Transverse colon (tissue), 4 donors: Measurements from ENCODE around the gene MAST2. TPM values are rescaled to one million over a fixed set of nuclear protein-coding genes. Genes with fewer than 3 reads are reported as not detected.

Experiments
- DNase-seq: peaks from one replicate; pipeline ENCODE4 v3.0.0-alpha.2; 2019
- H3K27ac ChIP-seq, 4 donors: fragments of 200-600 bp; sonication (generic); 2 replicates each; pipeline ENCODE4 v1.5.1; 2016 to 2018; ENCODE audit warnings: inconsistent platforms in 4 of 4
- H3K27me3 ChIP-seq: fragments of 200-600 bp; sonication (generic); 2 replicates; pipeline ENCODE4 v1.5.1; 2017; ENCODE audit warnings: inconsistent platforms
- H3K36me3 ChIP-seq, 4 donors: fragments of 200-600 bp; sonication (generic); 2 replicates each; pipeline ENCODE4 v1.5.1; 2017 to 2019; ENCODE audit warnings: inconsistent platforms in 4 of 4
- H3K4me1 ChIP-seq, 4 donors: fragments of 200-600 bp; sonication (generic); 2 replicates each; pipeline ENCODE4 v1.5.1; 2017 to 2020; ENCODE audit warnings: inconsistent platforms in 4 of 4
- H3K4me3 ChIP-seq, 4 donors: fragments of 200-600 bp; sonication (generic); 1 replicate in 1 of 4; 2 replicates in 3 of 4; pipeline versions ENCODE4 v1.5.1 to v1.6.1; 2017 to 2019; ENCODE audit warnings: inconsistent platforms in 4 of 4
- H3K9me3 ChIP-seq, 2 donors: fragments of 200-600 bp; sonication (generic); 2 replicates each; pipeline ENCODE4 v1.5.1; 2017 to 2019; ENCODE audit warnings: inconsistent platforms in 2 of 2
- EP300 ChIP-seq: sonication (generic); formaldehyde crosslinking; IDR thresholded peaks from one replicate; pipeline ENCODE4 v1.6.1; 2017; ENCODE audit warnings: antibody characterized with exemption, low read depth
- POLR2A ChIP-seq: fragments of 450-650 bp; IDR thresholded peaks from one replicate; pipeline ENCODE4 v1.6.1; 2016; ENCODE audit warnings: antibody characterized with exemption, mild to moderate bottlenecking, moderate library complexity
- POLR2AphosphoS5 ChIP-seq, 3 donors: sonication (generic); formaldehyde crosslinking; IDR thresholded peaks; one replicate each; pipeline ENCODE4 v1.6.1; 2016; ENCODE audit warnings: antibody characterized with exemption in 3 of 3
- WGBS, 2 donors: methylation state at CpG; one replicate each; pipeline ENCODE4 v1.1.5; 2018; ENCODE audit warnings: low coverage in 1 of 2; 5-methylcytosine and 5-hydroxymethylcytosine counted together
- in situ Hi-C, 4 donors: fragments of 200-750 bp; cut with MboI; loops; one replicate each; pipeline versions ENCODE4 v1.15.0 to v1.15.1; 2017; ENCODE audit warnings: low sequenced_read_pairs in 3 of 4, low pct_ligation_motif_present in 1 of 4, low pct_unique_long_range_greater_than_20kb in 1 of 4
- intact Hi-C: fragments of 100-400 bp; cut with DNase I; formaldehyde crosslinking; loops from one replicate; pipeline ENCODE4 v1.15.1; 2023; ENCODE audit warnings: low total_unique reads
- total RNA-seq, 4 donors: library from RNA; depleted of rRNA; stranded (reverse); fragments of >200 nt; gene quantifications; one replicate each; pipeline ENCODE4 v1.1.0, GENCODE V29; 2016
- TF ChIP-seq, protein P1 (sequence below), 5 experiments: fragments of 200-600 bp in 3 of 5; fragments of 450-650 bp in 2 of 5; sonication (generic) in 3 of 5; IDR thresholded peaks; 1 replicate in 2 of 5; 2 replicates in 3 of 5; pipeline ENCODE4 v1.5.1; 2016 to 2017; ENCODE audit warnings: antibody characterized with exemption in 5 of 5, inconsistent platforms in 3 of 5, mild to moderate bottlenecking in 2 of 5, moderate library complexity in 1 of 5

MAST2 gene
- total RNA-seq, 4 donors from 2014 or later, result 160 to 313 (median 161) TPM

DNA sequence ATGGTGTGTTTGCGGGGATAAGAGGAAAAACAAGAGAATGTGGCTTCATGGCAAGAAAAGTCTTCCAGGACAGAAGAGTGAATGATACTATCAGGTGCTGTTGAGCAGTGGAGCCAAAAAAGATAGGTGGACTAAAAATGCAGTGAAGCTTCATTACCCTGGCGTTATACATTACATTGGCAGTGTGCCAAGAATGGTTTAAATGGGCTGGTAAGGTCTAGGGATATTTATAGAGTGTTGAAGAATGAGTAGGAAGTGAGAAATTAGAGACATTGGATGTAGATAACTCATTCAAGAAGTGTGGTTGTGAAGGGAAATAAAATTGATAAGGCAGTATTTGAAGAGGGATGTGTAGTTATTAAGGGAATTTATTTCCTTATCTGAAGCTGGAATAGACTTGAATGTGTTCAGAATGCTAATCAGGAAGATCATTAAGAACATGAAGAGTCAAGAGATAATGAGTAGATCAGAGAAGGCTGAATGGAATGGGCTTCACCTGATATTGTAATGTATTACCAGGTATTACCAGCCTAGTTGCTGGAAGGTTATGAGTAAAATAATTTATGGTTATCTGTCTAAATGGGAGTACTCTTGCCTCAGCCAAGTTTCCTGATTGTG, 72.7 kb downstream of the MAST2 start:
- Histone ChIP-seq H3K9me3 (no peaks in the 10 kb centered on the region), H3K27me3 (no peaks in the 10 kb centered on the region), H3K36me3 (no peaks in the 10 kb centered on the region), H3K4me3 (no peak overlapping the region), H3K27ac (no peak overlapping the region), H3K4me1 (peaks cover 0 to 5% (median 0%) of the 10 kb centered on the region in 4 donors)
- WGBS, 2 donors, result 66 to 71% methylated on average over 2 of the region's 2 CpGs
- no peak for DNase-seq
- intact Hi-C loops (no loop called here), in situ Hi-C loops (no loop called here)
- TF ChIP-seq EP300 (no peak), POLR2A (no peak), POLR2AphosphoS5 (IDR thresholded peaks at IDR 0.05) (no peak)
- TF ChIP-seq, protein P1, sequence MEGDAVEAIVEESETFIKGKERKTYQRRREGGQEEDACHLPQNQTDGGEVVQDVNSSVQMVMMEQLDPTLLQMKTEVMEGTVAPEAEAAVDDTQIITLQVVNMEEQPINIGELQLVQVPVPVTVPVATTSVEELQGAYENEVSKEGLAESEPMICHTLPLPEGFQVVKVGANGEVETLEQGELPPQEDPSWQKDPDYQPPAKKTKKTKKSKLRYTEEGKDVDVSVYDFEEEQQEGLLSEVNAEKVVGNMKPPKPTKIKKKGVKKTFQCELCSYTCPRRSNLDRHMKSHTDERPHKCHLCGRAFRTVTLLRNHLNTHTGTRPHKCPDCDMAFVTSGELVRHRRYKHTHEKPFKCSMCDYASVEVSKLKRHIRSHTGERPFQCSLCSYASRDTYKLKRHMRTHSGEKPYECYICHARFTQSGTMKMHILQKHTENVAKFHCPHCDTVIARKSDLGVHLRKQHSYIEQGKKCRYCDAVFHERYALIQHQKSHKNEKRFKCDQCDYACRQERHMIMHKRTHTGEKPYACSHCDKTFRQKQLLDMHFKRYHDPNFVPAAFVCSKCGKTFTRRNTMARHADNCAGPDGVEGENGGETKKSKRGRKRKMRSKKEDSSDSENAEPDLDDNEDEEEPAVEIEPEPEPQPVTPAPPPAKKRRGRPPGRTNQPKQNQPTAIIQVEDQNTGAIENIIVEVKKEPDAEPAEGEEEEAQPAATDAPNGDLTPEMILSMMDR (IDR thresholded peaks at IDR 0.05), result no peak

DNA sequence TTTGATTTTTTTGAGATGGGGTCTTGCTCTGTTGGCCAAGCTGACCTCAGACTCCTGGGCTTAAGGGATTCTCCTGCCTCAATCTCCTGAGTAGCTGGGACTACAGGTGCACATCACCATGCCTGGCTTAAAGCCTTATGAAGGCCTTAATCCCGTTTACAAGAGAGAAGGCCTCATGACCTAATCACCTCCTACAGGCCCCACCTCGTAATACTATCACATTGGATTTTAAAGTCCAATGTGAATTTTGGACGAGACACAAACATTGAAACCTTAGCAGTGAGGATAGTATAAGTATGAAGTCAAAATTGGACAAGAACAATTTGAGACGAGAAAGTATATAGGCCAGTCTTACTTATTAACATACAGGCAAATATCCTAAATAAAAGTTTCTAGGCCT, 73.9 kb downstream of the MAST2 start:
- intact Hi-C loops (no loop called here), in situ Hi-C loops (no loop called here)
- Histone ChIP-seq H3K4me3 (no peak overlapping the region), H3K4me1 (peaks cover 0 to 5% (median under 1%) of the 10 kb centered on the region in 4 donors), H3K36me3 (no peaks in the 10 kb centered on the region), H3K27ac (no peak overlapping the region), H3K9me3 (no peaks in the 10 kb centered on the region), H3K27me3 (no peaks in the 10 kb centered on the region)
- DNase-seq, result no peak
- TF ChIP-seq EP300 (no peak), POLR2AphosphoS5 (IDR thresholded peaks at IDR 0.05) (no peak), POLR2A (no peak)
- TF ChIP-seq, protein P1 (IDR thresholded peaks at IDR 0.05), result no peak
- 86 to 96% methylated on average over 4 of the region's 4 CpGs for WGBS, 2 donors

DNA sequence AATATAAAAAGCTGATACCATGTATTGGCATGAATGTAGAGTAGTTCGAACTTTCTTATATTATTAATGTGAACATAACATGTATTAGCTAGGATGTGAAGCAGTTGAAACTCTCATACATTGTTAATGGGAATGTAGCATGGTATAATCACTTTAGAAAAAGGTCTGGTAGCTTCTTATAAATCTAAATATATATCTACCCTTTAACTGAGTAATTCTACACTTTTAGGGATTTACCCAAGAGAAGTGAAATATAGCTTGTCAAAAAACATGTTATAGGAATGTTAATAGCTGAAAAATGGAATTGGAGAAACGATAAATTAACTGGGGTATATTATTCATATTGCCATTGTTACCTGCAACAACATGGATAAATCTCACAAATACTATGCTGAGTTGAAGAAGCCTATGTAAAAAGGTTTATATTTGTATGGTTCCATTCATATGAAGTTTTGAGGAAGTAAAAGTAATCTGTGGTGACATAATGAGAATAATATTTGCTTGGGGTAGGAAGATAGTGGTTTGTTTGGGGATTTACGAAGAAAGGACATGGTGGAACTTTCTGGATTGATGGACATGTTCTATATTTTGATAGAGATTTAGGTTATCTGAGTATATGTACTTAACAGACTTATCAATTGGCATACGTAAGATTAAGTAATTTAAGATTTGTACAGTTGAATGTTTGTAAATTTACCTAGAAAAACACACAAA, 76.6 kb downstream of the MAST2 start:
- intact Hi-C loops, result no loop called here
- H3K4me3 ChIP-seq, result no peak overlapping the region
- peaks cover 6 to 25% (median 8%) of the 10 kb centered on the region in 4 donors for H3K4me1 ChIP-seq
- DNase-seq, result no peak
- 91 to 95% methylated on average over 3 to 4 of the region's 4 CpGs for WGBS, 2 donors
- no peaks in the 10 kb centered on the region for H3K9me3 ChIP-seq
- TF ChIP-seq EP300 (no peak), POLR2AphosphoS5 (IDR thresholded peaks at IDR 0.05) (no peak), POLR2A (no peak)
- TF ChIP-seq, protein P1 (IDR thresholded peaks at IDR 0.05), result no peak
- no peaks in the 10 kb centered on the region for H3K27me3 ChIP-seq
- H3K36me3 ChIP-seq, result no peaks in the 10 kb centered on the region
- no peak overlapping the region for H3K27ac ChIP-seq
- in situ Hi-C loops, result no loop called here

DNA sequence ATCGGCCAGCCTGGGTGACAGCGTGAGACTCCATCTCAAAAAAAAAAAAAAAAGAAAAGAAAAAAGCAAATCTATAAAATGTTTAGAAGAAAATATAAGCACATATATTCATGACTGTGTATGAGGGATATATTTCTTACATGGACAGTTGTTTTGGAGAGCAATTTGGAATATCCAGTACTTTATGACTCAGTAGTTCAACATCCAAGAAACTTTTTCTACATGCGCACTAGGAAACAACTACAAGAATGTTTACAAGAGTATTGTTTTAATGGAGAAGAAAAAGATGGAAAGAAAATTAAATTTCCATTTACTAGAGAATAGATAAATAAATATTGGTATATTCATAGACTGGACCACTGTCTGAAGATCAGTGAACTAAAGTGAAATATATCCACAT, 77.5 kb downstream of the MAST2 start:
- in situ Hi-C loops, result no loop called here
- peak overlapping the region in 1 of 4 donors; percentile 55 for H3K27ac ChIP-seq
- no peak for DNase-seq
- intact Hi-C loops, result no loop called here
- TF ChIP-seq POLR2A (no peak), EP300 (no peak), POLR2AphosphoS5 (IDR thresholded peaks at IDR 0.05) (no peak)
- TF ChIP-seq, protein P1 (IDR thresholded peaks at IDR 0.05), result no peak
- whole genome bisulfite sequencing, 2 donors, result 79 to 92% methylated on average over 3 of the region's 3 CpGs
- peaks cover 6 to 34% (median 13%) of the 10 kb centered on the region in 4 donors for H3K4me1 ChIP-seq
- H3K36me3 ChIP-seq, result no peaks in the 10 kb centered on the region
- no peaks in the 10 kb centered on the region for H3K27me3 ChIP-seq
- H3K9me3 ChIP-seq, result no peaks in the 10 kb centered on the region
- H3K4me3 ChIP-seq, result no peak overlapping the region
